H1 (cell line): ENCODE results near the gene ZNF454. TPM values are rescaled to one million over a fixed set of nuclear protein-coding genes. Genes with fewer than 3 reads are reported as not detected.

ENCODE experiments used
- polyA plus RNA-seq, 7 experiments: library from polyadenylated mRNA; depleted of rRNA in 3 of 7; stranded (reverse) in 5 of 7; unstranded in 2 of 7; fragments of >200 nt in 5 of 7; fragments of 200-250 nt in 2 of 7; gene quantifications; 1 replicate in 5 of 7; 2 replicates in 1 of 7; 4 replicates in 1 of 7; pipeline versions ENCODE4 v1.2.1 to v1.2.3, GENCODE V29; 2011 to 2013; ENCODE audit warnings: missing spikeins in 2 of 7, mixed read lengths in 2 of 7
- total RNA-seq: library from RNA; stranded (reverse); fragmentation: NEBNext Ultra II Directional; extraction: Animal tissue kit (Norgen Biotek cat#: 25700); gene quantifications from 2 replicates; pipeline ENCODE4 v1.2.1, GENCODE V29; 2021

Gene ZNF454
- total and polyA plus RNA-seq, 2 of the 8 experiments (the other 6 are each of a cell fraction or from before 2014, with no cell fraction given): 0.33 to 1.2 TPM

Other genes starting within 250 kb of the ZNF454 start
- gene ZNF354A, start 210.5 kb upstream of the ZNF454 start, total RNA-seq: 16.5 and 19.5 TPM in 2 replicates
- gene ZNF354A, start 210.5 kb upstream of the ZNF454 start, polyA plus RNA-seq (2011; rRNA removed): 5.3 and 6.0 TPM in 2 replicates
- 10.8 and 12.4 TPM in 2 replicates for gene ZNF354B, start 81.2 kb upstream of the ZNF454 start, total RNA-seq
- 4.5 and 5.0 TPM in 2 replicates for gene ZNF354B, start 81.2 kb upstream of the ZNF454 start, polyA plus RNA-seq (2011; rRNA removed)
- 0.52 and 0.78 TPM in 2 replicates for gene ZFP2, start 45.3 kb upstream of the ZNF454 start, total RNA-seq
- 0.19 and 0.20 TPM in 2 replicates for gene ZFP2, start 45.3 kb upstream of the ZNF454 start, polyA plus RNA-seq (2011; rRNA removed)
- not detected in 2 replicates for gene GRM6, start 54.1 kb downstream of the ZNF454 start, total RNA-seq
- gene GRM6, start 54.1 kb downstream of the ZNF454 start, polyA plus RNA-seq (2011; rRNA removed): 0.02 TPM in 1 of 2 replicates, not detected in the other
- 3.1 and 3.9 TPM in 2 replicates for gene ZNF879, start 82.6 kb downstream of the ZNF454 start, total RNA-seq
- gene ZNF879, start 82.6 kb downstream of the ZNF454 start, polyA plus RNA-seq (2011; rRNA removed): 1.4 and 2.2 TPM in 2 replicates
- gene ZNF354C, start 119.2 kb downstream of the ZNF454 start, total RNA-seq: 2.3 and 2.6 TPM in 2 replicates
- 0.64 and 0.85 TPM in 2 replicates for gene ZNF354C, start 119.2 kb downstream of the ZNF454 start, polyA plus RNA-seq (2011; rRNA removed)